Measurements from ENCODE around the gene STK32B.
"Not testable (repeated sequence)": the region's sequence is repeated elsewhere in the genome, so short reads cannot be mapped to it uniquely, and the experiment has no call there.

Gene STK32B

GRCh38 chr4:5156682-5157081, 105.4 kb downstream of the STK32B start:
- DNase-seq (ENCODE audit: insufficient read length, low spot score), result no peak
- no peak for FAIRE-seq

- no peak for FAIRE-seq
- DNase-seq (ENCODE audit: insufficient read length, low spot score), result no peak
These were observed 106.8 kb downstream of the STK32B start for GRCh38 chr4:5157791-5158770.

GRCh38 chr4:5158825-5159224, 107.5 kb downstream of the STK32B start:
- FAIRE-seq, result no peak

GRCh38 chr4:5160668-5161067, 109.4 kb downstream of the STK32B start:
- DNase-seq (ENCODE audit: insufficient read length, low spot score) (no peak), FAIRE-seq (no peak)

More at GRCh38 chr4:5158825-5159224, 107.5 kb downstream of the STK32B start:
- DNase-seq (ENCODE audit: insufficient read length, low spot score), result no peak

GRCh38 chr4:5162909-5163508, 111.7 kb downstream of the STK32B start:
- FAIRE-seq, result no peak

GRCh38 chr4:5164221-5164912, 113.1 kb downstream of the STK32B start:
- no peak for FAIRE-seq

More at GRCh38 chr4:5162909-5163508, 111.7 kb downstream of the STK32B start:
- DNase-seq (ENCODE audit: insufficient read length, low spot score), result no peak

GRCh38 chr4:5165420-5166369, 114.4 kb downstream of the STK32B start:
- FAIRE-seq, result peak; percentile 95
- peak; percentile 81 for DNase-seq (ENCODE audit: insufficient read length, low spot score)

More at GRCh38 chr4:5164221-5164912, 113.1 kb downstream of the STK32B start:
- DNase-seq (ENCODE audit: insufficient read length, low spot score), result no peak

- no peak for FAIRE-seq
- no peak for DNase-seq (ENCODE audit: insufficient read length, low spot score)
These were observed 115.1 kb downstream of the STK32B start for GRCh38 chr4:5166377-5166776.

GRCh38 chr4:5168891-5169290, 117.6 kb downstream of the STK32B start:
- FAIRE-seq (no peak), DNase-seq (ENCODE audit: insufficient read length, low spot score) (no peak)

GRCh38 chr4:5175836-5176235, 124.6 kb downstream of the STK32B start:
- not testable (repeated sequence) for DNase-seq (ENCODE audit: insufficient read length, low spot score); FAIRE-seq

- FAIRE-seq (no peak), DNase-seq (ENCODE audit: insufficient read length, low spot score) (no peak)
These were observed 133.3 kb downstream of the STK32B start for GRCh38 chr4:5184606-5185005.

GRCh38 chr4:5185551-5185950, 134.3 kb downstream of the STK32B start:
- FAIRE-seq, result no peak
- DNase-seq (ENCODE audit: insufficient read length, low spot score), result no peak

- DNase-seq (ENCODE audit: insufficient read length, low spot score), result no peak
- no peak for FAIRE-seq
These were observed 135.2 kb downstream of the STK32B start for GRCh38 chr4:5186271-5187064.

- FAIRE-seq, result no peak
- DNase-seq (ENCODE audit: insufficient read length, low spot score), result no peak
These were observed 136.8 kb downstream of the STK32B start for GRCh38 chr4:5188130-5188529.

GRCh38 chr4:5191831-5192230, 140.6 kb downstream of the STK32B start:
- no peak for DNase-seq (ENCODE audit: insufficient read length, low spot score)
- no peak for FAIRE-seq

- FAIRE-seq, result no peak
These were observed 141.0 kb downstream of the STK32B start for GRCh38 chr4:5192271-5192670.

GRCh38 chr4:5192678-5193077, 141.4 kb downstream of the STK32B start:
- no peak for FAIRE-seq
- DNase-seq (ENCODE audit: insufficient read length, low spot score), result no peak

More at GRCh38 chr4:5192271-5192670, 141.0 kb downstream of the STK32B start:
- DNase-seq (ENCODE audit: insufficient read length, low spot score), result no peak

GRCh38 chr4:5198656-5199541, 147.6 kb downstream of the STK32B start:
- no peak for FAIRE-seq
- no peak for DNase-seq (ENCODE audit: insufficient read length, low spot score)

Data from HTR-8/SVneo (cell line).